ENCODE data around the gene NCDN.

The NCDN gene

GRCh38 chr1:35554266-35555211 is 3.1 kb upstream of the NCDN start:
- DNase-seq, result no peak

- no peak for DNase-seq
These were observed 2.4 kb upstream of the NCDN start for GRCh38 chr1:35555212-35555584.

GRCh38 chr1:35555601-35556477 is 1.8 kb upstream of the NCDN start:
- no peak for DNase-seq

- DNase-seq, result no peak
These were observed 998 bp upstream of the NCDN start for GRCh38 chr1:35556484-35557117.

GRCh38 chr1:35557118-35557610 is 435 bp upstream of the NCDN start, which contains the start of gene KIAA0319L:
KIAA0319L (minus strand) TSS chr1:35557403; CDS start chr1:35554491, 2,912 bp downstream.
- no peak for DNase-seq

GRCh38 chr1:35558374-35559316 is 1.0 kb downstream of the NCDN start:
- DNase-seq, result no peak

GRCh38 chr1:35559317-35559944 is 1.8 kb downstream of the NCDN start:
- DNase-seq, result no peak

- no peak for DNase-seq
These were observed 2.9 kb downstream of the NCDN start for GRCh38 chr1:35560256-35561225.

- no peak for DNase-seq
These were observed 3.8 kb downstream of the NCDN start for GRCh38 chr1:35561297-35561971.

GRCh38 chr1:35561972-35562680 is 4.5 kb downstream of the NCDN start:
- no peak for DNase-seq

- DNase-seq, result no peak
These were observed 5.6 kb downstream of the NCDN start for GRCh38 chr1:35563166-35563565.

GRCh38 chr1:35564037-35564883 is 6.7 kb downstream of the NCDN start:
- peak; percentile 61 for DNase-seq

GRCh38 chr1:35564884-35565741 is 7.5 kb downstream of the NCDN start:
- DNase-seq, result no peak

- no peak for DNase-seq
These were observed 8.1 kb downstream of the NCDN start for GRCh38 chr1:35565742-35566133.

- DNase-seq, result no peak
These were observed 10.5 kb downstream of the NCDN start for GRCh38 chr1:35567947-35568558.

GRCh38 chr1:35568975-35569395 is 11.4 kb downstream of the NCDN start:
- DNase-seq, result peak; percentile 49
